ENCODE data around the gene SLC48A1.

The SLC48A1 gene

DNA sequence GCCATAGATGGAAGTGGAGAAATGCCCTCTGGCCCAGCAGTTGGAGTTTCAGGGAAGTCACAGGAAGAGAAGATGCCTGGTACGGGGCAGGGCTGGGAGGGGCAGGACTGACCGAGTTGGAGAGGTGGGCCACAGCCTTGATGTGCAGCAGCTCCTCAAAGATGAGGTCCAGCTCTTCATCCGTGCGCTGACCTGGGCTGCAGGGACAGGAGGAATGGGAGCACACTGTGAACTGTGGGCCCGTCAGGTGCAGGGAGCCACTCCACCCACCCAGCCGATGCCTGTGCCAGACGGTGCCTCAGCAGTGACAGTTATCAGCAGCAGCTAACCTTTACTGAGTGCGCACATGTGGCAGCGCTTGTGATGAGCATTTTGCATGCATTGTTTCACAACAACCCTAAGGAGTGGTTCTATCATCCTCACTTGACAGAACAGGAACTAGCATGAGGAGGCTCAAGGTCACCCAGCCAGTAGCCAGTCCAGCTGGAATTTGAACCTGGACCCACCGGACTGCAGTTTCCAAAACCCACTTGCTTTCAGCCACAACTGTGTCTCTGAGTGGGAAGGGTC lies 22.7 kb upstream of the SLC48A1 start:
- Mint-ChIP-seq H3K4me3 (no peak overlapping the region), H3K27me3 (no peaks in the 10 kb centered on the region), H3K36me3 (no peaks in the 10 kb centered on the region), H3K4me1 (ENCODE audit: low read depth) (peaks cover 5% of the 10 kb centered on the region), H3K27ac (no peak overlapping the region), H3K9me3 (ENCODE audit: low read depth) (no peaks in the 10 kb centered on the region)

GRCh38 chr12:47750916-47751470 lies 22.0 kb upstream of the SLC48A1 start:
- Mint-ChIP-seq H3K36me3 (no peaks in the 10 kb centered on the region), H3K4me1 (ENCODE audit: low read depth) (peaks cover 12% of the 10 kb centered on the region), H3K27ac (no peak overlapping the region), H3K27me3 (no peaks in the 10 kb centered on the region), H3K4me3 (no peak overlapping the region), H3K9me3 (ENCODE audit: low read depth) (no peaks in the 10 kb centered on the region)

DNA sequence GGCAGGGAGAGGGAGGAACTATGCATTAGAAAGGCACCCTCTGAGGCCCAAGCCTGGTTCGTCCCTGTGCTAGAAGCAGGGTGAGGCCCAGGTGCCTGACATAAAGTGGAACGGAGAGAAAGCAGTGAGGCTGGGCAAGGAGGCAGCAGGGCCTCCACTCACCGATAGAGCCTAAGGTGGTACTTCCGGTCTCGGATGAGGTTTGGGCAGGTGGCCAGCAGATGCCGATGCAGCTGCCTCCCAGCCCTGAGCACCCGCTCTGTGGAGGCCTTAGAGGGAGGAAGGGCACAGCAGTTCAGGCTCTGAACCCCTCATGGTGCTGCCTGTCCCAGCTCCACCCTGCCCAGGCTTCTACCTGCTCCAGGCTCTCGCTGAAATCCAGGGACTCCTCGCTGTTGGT lies 21.5 kb upstream of the SLC48A1 start:
- Mint-ChIP-seq H3K4me3 (no peak overlapping the region), H3K27me3 (no peaks in the 10 kb centered on the region), H3K27ac (no peak overlapping the region), H3K36me3 (no peaks in the 10 kb centered on the region), H3K4me1 (ENCODE audit: low read depth) (peaks cover 13% of the 10 kb centered on the region), H3K9me3 (ENCODE audit: low read depth) (no peaks in the 10 kb centered on the region)

GRCh38 chr12:47752121-47752520 lies 20.9 kb upstream of the SLC48A1 start:
- no peaks in the 10 kb centered on the region for H3K36me3 Mint-ChIP-seq
- H3K4me3 Mint-ChIP-seq, result no peak overlapping the region
- peaks cover 14% of the 10 kb centered on the region for H3K4me1 Mint-ChIP-seq (ENCODE audit: low read depth)
- H3K9me3 Mint-ChIP-seq (ENCODE audit: low read depth), result no peaks in the 10 kb centered on the region
- H3K27me3 Mint-ChIP-seq, result no peaks in the 10 kb centered on the region
- no peak overlapping the region for H3K27ac Mint-ChIP-seq

GRCh38 chr12:47752552-47752951 lies 20.5 kb upstream of the SLC48A1 start:
- H3K9me3 Mint-ChIP-seq (ENCODE audit: low read depth), result no peaks in the 10 kb centered on the region
- H3K4me3 Mint-ChIP-seq, result no peak overlapping the region
- no peaks in the 10 kb centered on the region for H3K27me3 Mint-ChIP-seq
- H3K27ac Mint-ChIP-seq, result no peak overlapping the region
- H3K36me3 Mint-ChIP-seq, result no peaks in the 10 kb centered on the region
- H3K4me1 Mint-ChIP-seq (ENCODE audit: low read depth), result peaks cover 18% of the 10 kb centered on the region

- no peaks in the 10 kb centered on the region for H3K27me3 Mint-ChIP-seq
- peaks cover 22% of the 10 kb centered on the region for H3K4me1 Mint-ChIP-seq (ENCODE audit: low read depth)
- H3K9me3 Mint-ChIP-seq (ENCODE audit: low read depth), result no peaks in the 10 kb centered on the region
- no peak overlapping the region for H3K4me3 Mint-ChIP-seq
- no peak overlapping the region for H3K27ac Mint-ChIP-seq
- no peaks in the 10 kb centered on the region for H3K36me3 Mint-ChIP-seq
These were observed 19.7 kb upstream of the SLC48A1 start for GRCh38 chr12:47753021-47754001.

GRCh38 chr12:47754126-47754525 lies 18.9 kb upstream of the SLC48A1 start:
- H3K27ac Mint-ChIP-seq, result no peak overlapping the region
- no peaks in the 10 kb centered on the region for H3K36me3 Mint-ChIP-seq
- no peak overlapping the region for H3K4me3 Mint-ChIP-seq
- H3K27me3 Mint-ChIP-seq, result no peaks in the 10 kb centered on the region
- H3K9me3 Mint-ChIP-seq (ENCODE audit: low read depth), result no peaks in the 10 kb centered on the region
- peaks cover 24% of the 10 kb centered on the region for H3K4me1 Mint-ChIP-seq (ENCODE audit: low read depth)

DNA sequence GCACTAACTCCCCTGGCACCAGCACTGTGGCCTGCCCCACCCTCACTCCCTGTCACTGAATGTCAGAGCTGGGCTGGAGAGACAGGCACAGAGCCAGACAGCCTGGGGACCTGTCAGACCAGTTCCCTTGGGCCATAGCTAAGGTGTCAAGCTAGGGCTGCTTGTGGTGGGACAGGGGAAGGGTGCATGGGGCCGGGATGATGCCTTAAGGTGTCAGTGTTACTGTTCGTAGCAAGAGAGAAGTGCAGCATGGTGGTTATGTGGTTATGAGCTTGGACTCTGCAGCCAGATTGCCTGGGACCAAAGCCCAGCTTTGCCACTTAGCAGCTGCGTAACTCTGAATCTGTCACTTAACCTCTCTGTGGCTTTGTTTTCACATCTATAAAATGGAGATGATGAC lies 18.2 kb upstream of the SLC48A1 start:
- no peak overlapping the region for H3K4me3 Mint-ChIP-seq
- no peaks in the 10 kb centered on the region for H3K36me3 Mint-ChIP-seq
- H3K4me1 Mint-ChIP-seq (ENCODE audit: low read depth), result peaks cover 26% of the 10 kb centered on the region
- H3K27ac Mint-ChIP-seq, result no peak overlapping the region
- H3K9me3 Mint-ChIP-seq (ENCODE audit: low read depth), result no peaks in the 10 kb centered on the region
- no peaks in the 10 kb centered on the region for H3K27me3 Mint-ChIP-seq

- peak overlapping the region; percentile 13 for H3K27ac Mint-ChIP-seq
- H3K36me3 Mint-ChIP-seq, result no peaks in the 10 kb centered on the region
- no peaks in the 10 kb centered on the region for H3K9me3 Mint-ChIP-seq (ENCODE audit: low read depth)
- H3K4me3 Mint-ChIP-seq, result no peak overlapping the region
- H3K4me1 Mint-ChIP-seq (ENCODE audit: low read depth), result peaks cover 26% of the 10 kb centered on the region
- no peaks in the 10 kb centered on the region for H3K27me3 Mint-ChIP-seq
These were observed 17.1 kb upstream of the SLC48A1 start for GRCh38 chr12:47755655-47756562.

GRCh38 chr12:47757364-47757839 lies 15.6 kb upstream of the SLC48A1 start:
- Mint-ChIP-seq H3K9me3 (ENCODE audit: low read depth) (no peaks in the 10 kb centered on the region), H3K4me1 (ENCODE audit: low read depth) (peaks cover 28% of the 10 kb centered on the region), H3K4me3 (peak overlapping the region; percentile 40), H3K36me3 (no peaks in the 10 kb centered on the region), H3K27me3 (no peaks in the 10 kb centered on the region), H3K27ac (no peak overlapping the region)

DNA sequence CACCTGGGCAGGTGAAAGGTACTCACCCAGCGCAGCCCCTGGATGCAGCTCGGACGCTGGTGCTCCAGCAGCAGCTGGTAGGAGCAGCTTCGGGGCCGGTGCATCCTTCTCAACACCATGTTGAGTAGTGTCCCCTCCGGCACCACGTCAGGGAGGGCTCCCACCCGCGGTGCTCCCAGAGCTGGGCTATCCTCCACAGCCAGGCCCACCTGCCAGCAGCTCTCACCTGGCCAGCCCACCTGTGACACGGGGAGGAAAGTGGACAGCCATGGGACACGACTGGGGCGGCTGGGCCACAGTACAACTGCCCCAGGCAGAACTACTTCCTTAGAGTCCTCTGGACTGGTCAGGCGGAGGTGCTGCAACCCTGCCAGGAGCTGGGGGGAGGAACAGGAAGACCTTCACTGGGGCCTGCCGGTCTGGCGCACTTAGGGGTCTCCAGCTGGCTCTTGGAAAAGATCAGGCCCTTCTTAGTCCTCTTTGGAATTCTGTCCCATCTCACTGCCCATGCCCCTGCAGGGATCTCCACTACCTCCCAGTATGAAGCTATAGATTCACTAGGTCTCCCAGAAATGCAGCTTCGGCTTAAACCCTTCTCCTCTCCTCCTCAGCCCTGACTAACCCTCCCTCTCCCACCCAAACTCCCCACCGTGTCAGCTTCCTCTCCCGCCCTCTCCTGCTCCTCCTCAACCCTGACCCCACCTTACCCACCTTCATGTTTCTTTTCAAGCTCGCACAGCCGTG lies 15.0 kb upstream of the SLC48A1 start:
- Mint-ChIP-seq H3K4me3 (peak overlapping the region; percentile 78), H3K9me3 (ENCODE audit: low read depth) (no peaks in the 10 kb centered on the region), H3K27me3 (no peaks in the 10 kb centered on the region), H3K4me1 (ENCODE audit: low read depth) (peaks cover 28% of the 10 kb centered on the region), H3K36me3 (no peaks in the 10 kb centered on the region), H3K27ac (no peak overlapping the region)

DNA sequence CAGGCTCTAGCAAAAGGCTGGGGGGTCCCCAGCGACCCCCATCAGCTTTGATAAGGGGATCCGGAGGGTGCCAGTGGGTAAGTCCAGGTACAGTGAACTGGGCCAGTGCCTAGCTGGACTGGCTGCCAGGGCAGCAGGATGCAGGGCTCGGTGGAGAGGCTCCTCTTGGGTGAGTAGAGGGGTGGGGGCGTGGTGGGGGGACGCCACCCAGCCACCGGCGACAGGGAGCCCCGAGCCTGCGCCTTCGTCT lies 14.5 kb upstream of the SLC48A1 start:
- H3K36me3 Mint-ChIP-seq, result no peaks in the 10 kb centered on the region
- H3K4me3 Mint-ChIP-seq, result peak overlapping the region; percentile 78
- no peaks in the 10 kb centered on the region for H3K27me3 Mint-ChIP-seq
- no peak overlapping the region for H3K27ac Mint-ChIP-seq
- H3K9me3 Mint-ChIP-seq (ENCODE audit: low read depth), result no peaks in the 10 kb centered on the region
- peaks cover 28% of the 10 kb centered on the region for H3K4me1 Mint-ChIP-seq (ENCODE audit: low read depth)

DNA sequence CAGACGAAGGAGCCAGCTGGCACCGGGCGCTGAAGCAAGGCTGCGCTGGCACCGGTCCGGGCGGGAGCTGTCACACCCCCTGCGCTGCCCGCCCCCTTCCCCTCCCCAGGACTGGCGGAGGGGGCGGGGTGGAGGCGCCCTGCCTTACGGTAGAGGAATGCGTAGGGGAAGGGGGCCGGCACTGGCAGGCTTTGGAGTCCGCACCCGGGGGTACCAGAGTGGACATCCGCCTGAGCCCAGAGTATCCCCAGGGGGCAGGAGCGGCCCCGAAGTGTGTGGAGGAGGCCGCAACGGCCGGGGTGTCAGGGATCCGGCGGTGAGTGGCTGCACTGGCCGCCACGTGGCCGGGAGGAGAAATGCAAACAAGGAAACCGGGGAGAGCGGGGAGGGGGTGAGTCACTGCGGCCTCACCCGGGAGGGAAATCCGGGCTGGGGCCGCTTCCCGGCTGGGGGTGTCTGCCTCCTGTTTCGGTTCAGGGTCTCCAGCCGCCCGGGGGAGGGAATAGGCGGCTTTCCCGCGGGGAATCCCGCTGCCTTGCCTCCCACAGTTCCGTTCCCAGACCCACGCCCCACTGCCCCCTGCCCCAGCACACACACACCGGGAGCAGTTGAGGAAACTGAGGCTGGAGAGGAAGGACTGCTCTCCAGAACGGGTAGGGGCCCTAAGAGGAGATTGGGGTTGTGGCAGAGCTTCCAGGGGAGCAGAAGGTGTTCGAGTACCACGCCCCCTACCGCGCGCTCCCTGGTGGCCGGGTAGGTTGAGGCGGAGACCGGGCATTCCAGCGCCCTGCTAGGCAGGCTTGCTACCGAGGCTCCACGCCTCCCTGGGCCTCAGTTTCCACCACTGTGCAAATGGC lies 14.0 kb upstream of the SLC48A1 start, which contains the start of gene RAPGEF3:
RAPGEF3 (minus strand) TSS at position 47 of the 857 bp plus-strand sequence. CDS start 324 bp downstream, outside the sequence.
- peaks cover 28% of the 10 kb centered on the region for H3K4me1 Mint-ChIP-seq (ENCODE audit: low read depth)

More for the DNA sequence above, 14.0 kb upstream of the SLC48A1 start, which contains the start of gene RAPGEF3:
- no peaks in the 10 kb centered on the region for H3K9me3 Mint-ChIP-seq (ENCODE audit: low read depth)
- peak within 1 kb of the TSS; percentile 28 for H3K27ac Mint-ChIP-seq
- no peaks in the 10 kb centered on the region for H3K27me3 Mint-ChIP-seq
- H3K36me3 Mint-ChIP-seq, result no peaks in the 10 kb centered on the region
- H3K4me3 Mint-ChIP-seq, result peak within 1 kb of the TSS; percentile 78
